Epithelial cell of prostate (primary cell): Measurements from ENCODE around the gene OGFR.
"Not testable (repeated sequence)": the region's sequence is repeated elsewhere in the genome, so short reads cannot be mapped to it uniquely, and the experiment has no call there.

Experiments
- DNase-seq: peaks from one replicate; pipeline ENCODE4 v3.0.0-alpha.2; 2011; ENCODE audit warnings: low read depth, low spot score
- H3K27ac ChIP-seq: fragments of 450-650 bp; 2 replicates; pipeline ENCODE4 v1.5.1; 2017; ENCODE audit warnings: mild to moderate bottlenecking

The OGFR gene

GRCh38 chr20:62834967-62835730 is 30.5 kb downstream of the OGFR start:
- DNase-seq = no peak
- no peak overlapping the region for H3K27ac ChIP-seq

- no peak for DNase-seq
- H3K27ac ChIP-seq = no peak overlapping the region
Measured at GRCh38 chr20:62835931-62836861, 31.6 kb downstream of the OGFR start.

GRCh38 chr20:62836967-62837490 is 32.4 kb downstream of the OGFR start:
- no peak for DNase-seq
- no peak overlapping the region for H3K27ac ChIP-seq

- no peak for DNase-seq
- H3K27ac ChIP-seq = no peak overlapping the region
Measured at GRCh38 chr20:62837790-62838127, 33.1 kb downstream of the OGFR start.

GRCh38 chr20:62838128-62838891 is 33.7 kb downstream of the OGFR start:
- H3K27ac ChIP-seq = no peak overlapping the region
- no peak for DNase-seq

GRCh38 chr20:62839261-62839660 is 34.6 kb downstream of the OGFR start:
- DNase-seq = no peak
- no peak overlapping the region for H3K27ac ChIP-seq

- H3K27ac ChIP-seq = no peak overlapping the region
- no peak for DNase-seq
Measured at GRCh38 chr20:62839816-62840215, 35.2 kb downstream of the OGFR start.

GRCh38 chr20:62840244-62841197 is 35.9 kb downstream of the OGFR start:
- no peak for DNase-seq
- no peak overlapping the region for H3K27ac ChIP-seq

DNA sequence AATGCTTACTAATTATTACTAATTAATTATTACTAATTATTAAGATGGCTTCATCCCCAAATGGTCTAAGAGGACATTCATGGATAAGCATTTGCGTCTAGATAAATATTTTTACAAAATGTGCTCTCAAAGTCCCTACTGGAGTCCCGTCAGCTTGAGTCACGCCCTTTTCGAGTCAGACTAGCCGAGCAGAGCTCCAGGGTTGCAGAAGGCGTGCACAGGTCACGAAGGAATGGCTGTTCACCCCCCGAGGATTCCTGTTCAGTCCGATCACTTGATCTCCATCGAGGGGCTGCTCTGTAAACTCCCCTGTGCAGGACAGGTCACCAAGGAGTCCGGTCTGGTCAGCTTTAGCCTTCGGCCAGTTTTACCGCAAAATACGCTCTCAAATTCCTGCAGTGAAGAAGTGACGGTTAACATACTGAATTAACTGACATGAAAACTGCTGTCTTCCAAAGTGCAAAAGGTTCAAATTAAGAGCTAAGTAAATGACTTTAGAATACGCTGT is 37.1 kb downstream of the OGFR start:
- H3K27ac ChIP-seq = no peak overlapping the region
- no peak for DNase-seq

GRCh38 chr20:62843656-62844055 is 39.0 kb downstream of the OGFR start:
- H3K27ac ChIP-seq = no peak overlapping the region
- DNase-seq = no peak

GRCh38 chr20:62844182-62844581 is 39.5 kb downstream of the OGFR start:
- no peak overlapping the region for H3K27ac ChIP-seq
- DNase-seq = no peak

GRCh38 chr20:62845416-62846160 is 41.0 kb downstream of the OGFR start:
- DNase-seq = no peak
- H3K27ac ChIP-seq = no peak overlapping the region

- no peak overlapping the region for H3K27ac ChIP-seq
- DNase-seq = no peak
Measured at GRCh38 chr20:62846166-62846890, 41.7 kb downstream of the OGFR start.

DNA sequence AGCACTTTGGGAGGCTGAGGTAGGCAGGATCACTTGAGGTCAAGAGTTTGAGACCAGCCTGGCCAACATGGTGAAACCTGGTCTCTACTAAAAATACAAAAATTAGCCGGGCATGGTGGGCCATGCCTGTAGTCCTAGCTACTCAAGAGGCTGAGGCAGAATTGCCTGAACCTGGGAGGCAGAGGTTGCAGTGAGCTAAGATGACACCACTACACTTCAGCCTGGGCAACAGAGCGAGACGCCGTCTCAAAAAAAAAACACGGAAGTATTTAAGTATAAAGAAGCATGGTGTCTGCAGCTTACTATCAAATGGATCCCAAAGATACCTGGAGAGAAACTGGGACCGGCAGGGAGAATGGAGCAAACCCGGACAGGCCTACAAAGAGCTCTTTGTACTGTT is 44.3 kb downstream of the OGFR start:
- not testable (repeated sequence) for H3K27ac ChIP-seq, DNase-seq

DNA sequence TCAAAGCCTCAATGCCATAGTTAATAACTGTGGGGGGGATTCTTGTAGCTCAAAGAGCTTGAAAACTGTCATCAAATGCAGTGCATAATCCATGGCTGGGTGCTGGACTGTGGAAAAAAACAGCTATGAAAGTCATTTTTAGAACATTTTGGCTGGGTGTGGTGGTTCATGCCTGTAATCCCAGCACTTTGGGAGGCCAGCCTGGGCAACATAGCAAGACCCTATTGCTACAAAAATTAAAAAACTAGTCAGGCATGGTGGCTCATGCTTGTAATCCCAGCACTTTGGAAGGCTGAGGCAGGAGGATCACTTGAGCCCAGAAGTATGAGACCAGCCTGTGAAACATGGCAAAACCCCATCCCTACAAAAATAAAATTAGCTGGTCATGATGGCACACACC is 44.8 kb downstream of the OGFR start:
- no peak for DNase-seq
- H3K27ac ChIP-seq = no peak overlapping the region

- no peak for DNase-seq
- H3K27ac ChIP-seq = no peak overlapping the region
Measured at GRCh38 chr20:62850333-62850974, 45.8 kb downstream of the OGFR start.

GRCh38 chr20:62852196-62852595 is 47.6 kb downstream of the OGFR start:
- no peak for DNase-seq
- H3K27ac ChIP-seq = no peak overlapping the region
